ENCODE data around the gene SELENOO.
A peak's percentile ranks its signal among the peaks of the same experiment; 100 is the strongest.

SELENOO gene

DNA sequence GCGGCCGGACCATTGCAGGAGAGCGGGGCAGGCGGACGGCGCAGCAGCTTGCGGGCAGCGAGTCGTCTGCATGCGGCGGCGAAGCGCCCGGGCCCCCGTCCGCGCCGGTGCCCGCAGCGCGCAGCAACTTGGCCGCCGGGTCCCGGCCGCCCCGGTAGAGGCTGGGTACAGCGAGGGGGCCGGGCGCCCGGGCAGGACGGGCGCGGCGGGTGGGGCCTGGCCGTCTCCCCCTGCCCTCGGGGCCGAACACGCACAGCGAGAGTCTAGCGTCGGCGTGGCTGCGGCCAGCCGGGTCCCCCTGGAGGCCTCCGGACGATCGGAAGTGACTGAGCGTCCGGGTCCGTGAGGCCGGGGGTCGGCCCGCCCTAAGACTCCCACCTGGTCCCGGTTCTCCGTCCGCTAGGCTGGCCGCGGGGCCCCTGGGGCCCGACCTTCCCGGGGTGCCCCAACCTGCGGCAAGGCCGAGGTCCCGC lies 15.9 kb upstream of the SELENOO start:
- DNase-seq (ENCODE audit: low spot score), result no peak

DNA sequence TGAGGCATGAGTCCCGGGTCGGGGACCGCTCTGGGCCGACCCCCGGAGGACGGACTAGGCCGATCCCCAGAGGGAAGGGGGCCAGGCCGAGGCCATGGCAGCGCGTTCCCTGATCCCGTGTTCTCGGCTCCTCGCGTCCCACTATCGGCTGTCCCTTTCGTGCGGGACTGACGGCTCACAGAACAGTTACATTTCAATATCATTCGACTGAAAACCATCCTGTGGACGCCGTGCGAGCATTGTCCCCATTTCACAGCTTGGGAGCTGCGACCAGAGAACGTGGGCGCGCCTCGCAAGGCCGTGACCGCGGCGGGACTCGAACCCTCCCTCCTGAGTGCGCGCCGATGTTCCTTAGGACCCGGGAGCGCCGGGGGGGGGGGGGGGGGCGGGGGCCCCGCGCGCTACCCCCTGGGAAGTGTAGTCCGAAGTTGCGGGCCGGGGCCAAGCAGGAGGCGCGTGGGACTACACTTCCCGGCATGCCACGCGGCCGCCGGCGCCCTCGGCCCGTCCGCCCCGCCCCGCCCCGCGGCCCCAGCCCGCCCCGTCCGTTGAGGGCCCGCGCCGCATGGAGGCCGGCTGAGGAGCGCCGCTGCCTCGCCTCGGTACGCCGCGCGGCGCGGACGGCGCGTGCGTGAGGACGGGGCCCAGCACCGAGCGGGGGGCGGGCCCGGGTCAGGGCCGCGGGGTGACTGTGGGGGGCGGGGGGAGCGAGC lies 15.3 kb upstream of the SELENOO start, which contains the start of gene TRABD:
Gene TRABD (plus strand): TSS at position 539 of the 713 bp plus-strand sequence. CDS start 7,148 bp downstream, outside the sequence.
- DNase-seq (ENCODE audit: low spot score), result peak; percentile 96

DNA sequence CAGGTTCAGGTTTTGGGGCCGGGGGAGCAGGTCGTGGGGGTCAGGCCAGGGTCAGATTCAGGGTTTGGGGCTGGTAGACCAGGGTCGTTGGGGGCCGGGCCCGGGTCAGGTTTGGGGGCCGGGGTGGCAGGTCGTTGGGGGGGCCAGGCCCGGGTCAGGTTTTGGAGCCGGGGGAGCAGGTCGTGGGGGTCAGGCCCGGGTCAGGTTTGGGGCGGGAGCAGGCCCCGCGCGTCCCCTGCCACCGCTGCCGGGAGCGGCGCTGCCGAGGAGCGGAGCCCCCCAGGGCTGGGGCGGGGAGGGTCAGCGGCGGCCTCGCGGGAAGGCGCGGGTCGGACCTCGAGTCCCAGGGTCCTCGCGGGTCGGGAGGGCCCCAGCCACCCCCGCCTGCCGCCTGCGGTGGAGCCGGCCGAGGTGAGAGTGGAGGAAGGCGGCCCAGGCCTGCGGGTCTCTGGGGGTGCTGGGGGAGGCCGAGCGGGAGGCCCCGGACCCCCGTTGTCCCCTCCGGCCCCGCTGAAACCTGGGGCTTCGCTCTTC lies 14.6 kb upstream of the SELENOO start:
- DNase-seq (ENCODE audit: low spot score), result no peak

DNA sequence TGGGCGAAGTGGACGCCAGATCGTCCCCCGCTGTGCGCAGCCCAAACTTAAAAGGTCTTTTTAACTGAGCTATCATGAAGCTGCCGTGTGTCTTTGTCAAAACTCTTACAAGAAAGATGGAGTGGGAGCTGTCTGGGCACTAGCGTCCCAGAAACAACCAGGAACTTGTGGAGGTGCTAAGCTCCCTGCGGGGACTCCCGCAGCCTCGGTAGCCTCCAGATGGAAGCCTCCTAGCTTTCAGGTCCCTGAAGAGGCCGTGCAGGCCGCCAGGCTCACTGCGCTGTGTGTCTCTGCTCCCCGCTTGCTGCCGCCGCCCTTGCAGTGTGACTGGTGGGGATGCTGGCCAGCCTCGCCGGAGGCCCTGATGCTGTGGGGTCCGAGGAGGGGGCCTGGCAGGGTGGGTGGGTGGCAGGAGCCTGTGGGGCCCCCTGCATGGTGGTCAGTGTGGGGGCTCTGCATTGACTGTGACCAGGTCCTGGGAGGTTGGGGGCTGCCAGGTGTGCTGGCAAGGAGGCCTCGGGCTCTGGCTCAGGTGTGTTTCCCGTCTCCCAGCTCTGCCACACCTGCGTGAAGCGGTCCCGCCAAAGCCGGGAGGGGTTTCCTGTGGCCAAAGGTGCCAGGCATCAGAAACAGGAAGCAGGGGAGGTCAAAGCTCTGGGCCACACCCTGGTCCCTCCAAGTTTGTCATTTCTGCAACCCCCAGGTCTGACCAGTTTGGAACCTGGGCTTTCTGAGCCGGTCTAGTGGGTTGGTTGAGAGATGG lies 13.9 kb upstream of the SELENOO start:
- no peak for DNase-seq (ENCODE audit: low spot score)

DNA sequence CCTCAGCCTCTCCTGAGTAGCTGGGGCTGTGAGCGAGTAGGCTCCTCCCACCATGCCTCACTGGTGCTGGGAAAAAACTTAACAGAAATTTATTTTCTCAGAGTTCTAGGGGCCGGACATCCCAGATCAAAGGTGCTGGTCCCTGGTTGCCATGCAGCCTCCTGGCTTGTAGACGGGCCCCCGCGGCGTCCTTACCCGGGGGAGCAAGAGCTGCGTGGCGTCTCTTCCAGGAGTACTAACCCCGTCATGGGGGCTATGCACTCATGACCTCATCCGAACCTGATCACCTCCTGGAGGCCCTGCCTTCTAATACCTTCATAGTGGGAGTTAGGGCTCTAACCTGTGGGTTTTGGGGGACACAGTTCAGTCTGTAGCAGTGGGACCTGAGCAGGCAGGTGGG lies 12.5 kb upstream of the SELENOO start:
- no peak for DNase-seq (ENCODE audit: low spot score)

DNA sequence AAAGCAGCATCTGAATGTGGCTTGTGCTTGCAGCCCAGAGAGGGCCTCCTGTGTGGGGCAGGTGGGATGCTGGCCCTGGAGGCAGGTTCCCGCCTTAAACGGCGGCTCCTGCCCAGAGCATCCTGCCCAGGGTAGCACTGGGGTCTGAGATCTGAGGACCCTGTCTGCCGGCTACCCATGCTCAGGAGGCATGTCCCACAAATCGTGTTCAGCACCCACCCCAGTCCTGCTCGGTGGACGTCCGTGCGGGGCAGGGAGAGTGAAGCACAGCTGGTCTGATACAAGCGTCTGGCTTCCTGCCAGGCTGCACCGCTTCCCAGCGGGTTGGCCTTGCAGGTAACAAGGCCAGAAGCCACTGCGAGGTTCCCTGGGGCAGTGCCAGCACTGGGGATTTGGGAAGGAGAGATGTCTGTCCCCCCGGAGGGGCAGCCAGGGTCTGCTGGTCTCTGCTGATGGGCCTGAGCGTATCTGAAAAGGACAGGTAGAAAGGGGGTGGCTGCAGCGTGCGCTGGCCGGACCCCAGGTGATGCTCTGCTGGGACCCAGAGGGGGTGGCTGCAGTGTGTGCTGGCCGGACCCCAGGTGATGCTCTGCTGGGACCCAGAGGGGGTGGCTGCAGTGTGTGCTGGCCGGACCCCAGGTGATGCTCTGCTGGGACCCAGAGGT lies 11.5 kb upstream of the SELENOO start:
- no peak for DNase-seq (ENCODE audit: low spot score)

DNA sequence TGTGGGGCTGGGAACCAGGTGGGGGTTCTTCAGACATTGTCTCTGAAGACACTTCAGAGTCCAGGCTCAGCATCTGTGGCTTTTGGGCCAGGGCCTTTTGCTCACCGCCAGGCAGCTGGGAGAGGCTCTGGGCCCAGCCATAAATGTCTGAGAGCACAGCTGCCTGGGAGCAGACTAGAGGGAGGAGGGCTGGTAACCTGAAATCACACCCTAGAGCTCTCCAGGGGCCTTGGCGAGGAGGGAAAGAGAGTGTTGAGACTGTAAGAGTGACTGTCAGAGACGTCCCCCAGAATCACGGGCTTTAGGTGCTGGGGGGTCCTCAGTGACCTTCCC lies 11.0 kb upstream of the SELENOO start:
- no peak for DNase-seq (ENCODE audit: low spot score)

DNA sequence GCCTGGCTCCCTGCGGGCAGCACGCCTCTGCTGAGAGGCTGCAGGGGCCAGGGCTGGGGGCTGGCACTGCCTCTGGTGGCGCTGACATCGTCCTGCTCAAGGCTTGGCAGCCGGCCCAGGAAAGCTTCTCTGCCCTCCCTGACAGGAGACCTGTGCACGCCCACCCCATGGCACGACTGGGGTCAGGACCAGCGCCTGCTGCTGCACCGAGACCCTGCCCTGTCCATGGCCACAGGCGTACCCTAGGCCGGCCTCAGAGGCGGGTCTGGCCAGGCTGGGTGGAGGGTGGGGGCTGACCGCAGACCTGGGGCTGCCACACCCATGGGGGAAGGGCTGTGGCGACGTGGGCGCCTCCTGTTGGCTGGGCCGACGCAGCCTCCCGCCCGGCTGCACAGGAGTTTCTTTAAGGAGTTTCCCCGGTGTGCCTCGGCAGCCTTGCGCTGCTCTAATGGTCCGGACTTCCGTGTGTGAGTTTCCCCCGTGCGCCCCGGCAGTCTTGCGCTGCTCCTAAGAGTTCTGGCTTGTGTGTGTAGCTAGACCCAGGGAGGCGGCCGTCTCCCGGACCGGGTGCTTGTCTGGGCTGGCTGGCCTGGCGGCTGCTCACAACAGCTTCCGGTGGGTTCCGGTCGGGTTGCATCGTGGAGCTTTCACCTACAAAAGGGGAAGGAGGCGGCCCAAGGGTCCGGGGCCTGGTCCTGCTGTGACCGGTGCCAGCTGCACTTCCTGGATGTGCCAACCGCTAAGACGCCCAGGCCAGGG lies 10.4 kb upstream of the SELENOO start:
- peak; percentile 71 for DNase-seq (ENCODE audit: low spot score)

DNA sequence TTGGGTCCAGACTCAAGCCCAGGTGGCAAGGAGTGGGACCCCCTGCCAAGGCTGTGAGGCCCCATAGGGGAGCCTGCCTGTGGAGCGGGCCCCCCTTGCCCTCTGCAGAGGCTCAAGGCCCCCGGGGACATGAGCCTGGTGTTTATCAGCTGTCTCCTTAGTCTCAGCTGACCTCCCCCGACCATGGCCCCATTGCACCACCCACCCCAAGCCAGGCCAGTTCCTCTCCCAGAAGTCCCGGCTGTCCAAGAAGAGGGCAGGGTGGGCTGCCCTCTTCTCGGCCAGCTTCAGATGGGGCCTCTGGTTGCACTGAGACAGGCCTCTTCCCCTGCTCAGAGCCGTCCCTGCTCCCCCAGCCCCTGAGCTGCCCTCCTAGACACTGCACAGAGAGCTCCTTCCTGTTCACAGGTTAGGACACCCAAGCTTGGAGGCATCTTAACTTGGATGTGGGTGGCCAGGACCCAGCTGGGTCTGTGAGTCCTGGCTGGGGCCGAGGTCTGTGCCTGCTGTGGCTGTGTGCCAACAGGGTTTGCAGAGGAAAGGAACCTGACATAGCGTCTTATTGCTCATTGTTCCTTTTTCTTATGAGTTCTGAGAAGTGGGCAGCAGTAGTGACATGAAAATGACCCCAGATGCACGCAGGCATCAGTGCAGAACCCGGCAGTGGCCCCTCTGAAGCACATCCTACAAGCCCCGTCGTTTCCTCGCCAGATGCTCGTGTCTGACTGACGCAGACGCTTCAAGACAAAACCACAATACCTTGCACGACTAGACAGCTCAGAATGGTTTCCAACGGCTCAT lies 9.7 kb upstream of the SELENOO start:
- DNase-seq (ENCODE audit: low spot score), result no peak

DNA sequence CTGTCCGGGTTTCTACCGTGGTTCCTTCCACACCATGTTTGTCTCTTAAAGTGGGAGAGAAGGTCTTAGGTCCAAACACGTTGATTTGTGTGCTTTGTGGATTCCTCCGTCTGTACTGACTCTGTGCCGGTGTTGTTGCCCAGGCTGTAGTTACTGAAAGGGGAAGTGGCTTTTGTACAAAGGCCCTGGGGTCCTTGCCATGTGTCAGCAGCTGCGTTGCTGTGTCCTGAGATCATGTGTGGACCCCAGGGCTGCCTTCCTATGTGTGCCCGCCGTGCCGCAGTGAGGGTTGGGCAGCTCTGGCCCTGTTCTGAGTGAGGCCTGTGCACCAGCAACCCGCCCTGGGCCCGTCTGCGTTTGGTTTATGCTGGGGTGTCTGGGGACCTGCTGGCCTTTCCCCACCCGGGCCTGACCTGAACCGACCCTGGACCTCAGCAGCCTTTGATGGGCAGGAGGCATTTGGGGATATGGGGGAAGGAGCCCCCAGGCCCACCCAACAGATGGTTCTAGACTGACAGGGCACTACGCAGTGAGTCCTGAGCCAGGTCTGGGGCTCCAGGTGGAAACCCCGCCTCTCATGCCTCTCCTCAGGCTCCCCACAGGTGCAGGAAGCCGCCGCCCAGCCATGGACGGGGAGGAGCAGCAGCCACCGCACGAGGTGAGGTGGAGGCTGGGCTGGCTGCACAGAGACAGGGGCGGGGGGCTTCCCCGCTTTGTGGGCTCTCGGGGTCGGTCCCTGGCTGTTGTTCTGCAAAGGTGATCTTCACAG lies 8.2 kb upstream of the SELENOO start:
- no peak for DNase-seq (ENCODE audit: low spot score)

DNA sequence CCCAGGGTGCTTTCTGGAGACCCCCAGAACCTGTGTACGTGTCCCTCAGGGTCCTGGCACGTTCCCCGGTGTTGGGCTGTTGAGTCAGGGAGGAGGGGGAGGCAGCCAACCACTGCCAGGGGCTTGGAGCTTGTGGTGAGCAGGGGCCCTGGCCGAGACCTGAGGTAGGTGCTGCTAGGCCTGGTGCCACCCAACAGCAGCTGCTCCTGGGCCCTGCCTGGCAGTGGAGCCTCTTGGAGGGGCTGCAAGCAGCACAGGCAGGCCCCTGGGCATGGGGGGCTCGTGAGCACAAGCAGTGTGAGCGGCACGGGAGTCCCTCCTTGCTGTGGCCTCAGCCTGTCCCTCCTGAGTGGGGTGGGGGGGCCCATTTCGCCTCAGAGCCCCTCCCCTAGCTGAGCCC lies 7.2 kb upstream of the SELENOO start:
- DNase-seq (ENCODE audit: low spot score), result no peak

DNA sequence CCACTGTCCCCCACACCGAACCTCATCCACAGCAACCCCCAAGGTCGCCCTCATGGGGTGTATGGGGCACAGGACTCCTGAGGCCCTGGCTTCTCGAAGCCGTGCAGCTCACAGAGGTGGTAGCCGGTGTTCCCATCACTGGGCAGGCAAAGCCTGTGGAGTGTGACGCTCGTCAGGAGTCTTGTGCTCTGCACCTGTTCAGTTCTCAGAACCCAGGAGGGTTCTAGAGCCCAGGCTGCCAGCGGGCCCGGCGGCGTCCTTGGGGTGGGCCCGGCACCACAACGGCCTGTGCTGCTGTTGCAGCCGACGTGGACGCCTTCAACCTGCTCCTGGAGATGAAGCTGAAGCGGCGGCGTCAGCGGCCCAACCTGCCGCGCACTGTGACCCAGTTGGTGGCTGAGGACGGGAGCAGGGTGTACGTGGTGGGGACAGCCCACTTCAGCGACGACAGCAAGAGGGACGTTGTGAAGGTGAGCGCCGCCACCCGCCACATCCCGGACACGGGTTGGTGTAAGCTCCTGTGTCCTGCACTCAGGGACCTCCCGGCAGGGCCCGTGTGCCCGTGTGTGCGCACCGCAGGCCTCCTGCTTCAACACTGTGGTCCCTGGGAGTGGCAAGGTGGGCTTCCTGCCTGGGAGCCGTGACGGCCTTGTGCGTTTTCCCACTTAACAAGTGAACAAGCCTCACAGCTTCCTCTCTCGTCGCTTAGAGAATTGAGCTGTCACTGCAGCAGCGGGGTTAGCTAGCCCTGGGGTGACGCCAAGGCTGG lies 6.6 kb upstream of the SELENOO start:
- DNase-seq (ENCODE audit: low spot score), result no peak

DNA sequence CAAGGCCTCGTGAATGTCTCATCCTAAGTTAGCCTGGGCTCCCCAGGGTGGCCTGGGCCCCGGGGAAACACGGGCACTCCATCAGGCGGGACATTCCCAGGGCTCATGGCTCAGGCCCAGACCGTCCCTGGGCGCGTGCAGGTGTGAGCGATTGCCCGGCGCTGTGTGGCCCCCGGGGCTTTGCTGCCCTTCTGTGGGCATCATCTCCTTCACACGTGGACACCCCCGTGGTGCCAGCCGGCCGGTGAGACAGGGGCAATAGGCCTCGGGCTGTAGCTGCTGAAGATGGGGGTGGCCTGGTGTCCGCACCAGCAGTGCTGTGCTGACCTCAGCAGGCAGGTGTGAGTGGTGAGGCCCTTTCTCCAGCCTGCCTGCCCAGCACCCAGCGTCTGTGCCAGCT lies 4.6 kb upstream of the SELENOO start:
- no peak for DNase-seq (ENCODE audit: low spot score)

DNA sequence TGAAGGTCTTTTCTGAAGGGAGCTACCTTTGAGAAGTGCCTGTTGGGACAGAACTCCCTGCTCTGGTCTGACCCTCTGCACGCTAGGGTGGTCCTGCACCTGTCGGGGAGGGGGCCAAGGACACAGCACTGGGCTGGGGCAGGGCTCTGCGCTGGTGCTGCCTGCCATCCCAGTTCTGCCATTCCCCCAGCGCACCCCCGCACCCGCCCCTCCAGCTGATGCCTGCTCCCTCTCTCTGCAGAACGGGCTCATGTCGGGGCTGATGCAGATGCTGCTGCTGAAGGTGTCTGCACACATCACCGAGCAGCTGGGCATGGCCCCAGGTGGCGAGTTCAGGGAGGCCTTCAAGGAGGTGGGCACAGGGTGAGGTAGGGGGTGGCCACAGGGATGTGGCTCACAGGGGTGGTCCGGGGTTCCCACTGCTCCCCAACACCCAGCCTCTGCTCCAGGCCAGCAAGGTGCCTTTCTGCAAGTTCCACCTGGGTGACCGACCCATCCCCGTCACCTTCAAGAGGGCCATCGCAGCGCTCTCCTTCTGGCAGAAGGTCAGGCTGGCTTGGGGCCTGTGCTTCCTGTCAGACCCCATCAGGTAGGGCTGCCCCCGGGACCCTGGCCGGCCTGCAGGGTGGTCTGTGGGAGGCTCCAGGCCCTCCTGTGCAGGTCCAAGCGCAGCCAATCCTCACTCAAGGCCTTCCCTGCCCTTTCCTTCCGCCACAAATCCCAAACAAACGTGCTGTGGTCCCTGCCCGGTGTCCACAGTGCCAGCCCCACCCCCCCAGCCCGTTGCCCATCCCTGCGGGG lies 3.6 kb upstream of the SELENOO start:
- no peak for DNase-seq (ENCODE audit: low spot score)

DNA sequence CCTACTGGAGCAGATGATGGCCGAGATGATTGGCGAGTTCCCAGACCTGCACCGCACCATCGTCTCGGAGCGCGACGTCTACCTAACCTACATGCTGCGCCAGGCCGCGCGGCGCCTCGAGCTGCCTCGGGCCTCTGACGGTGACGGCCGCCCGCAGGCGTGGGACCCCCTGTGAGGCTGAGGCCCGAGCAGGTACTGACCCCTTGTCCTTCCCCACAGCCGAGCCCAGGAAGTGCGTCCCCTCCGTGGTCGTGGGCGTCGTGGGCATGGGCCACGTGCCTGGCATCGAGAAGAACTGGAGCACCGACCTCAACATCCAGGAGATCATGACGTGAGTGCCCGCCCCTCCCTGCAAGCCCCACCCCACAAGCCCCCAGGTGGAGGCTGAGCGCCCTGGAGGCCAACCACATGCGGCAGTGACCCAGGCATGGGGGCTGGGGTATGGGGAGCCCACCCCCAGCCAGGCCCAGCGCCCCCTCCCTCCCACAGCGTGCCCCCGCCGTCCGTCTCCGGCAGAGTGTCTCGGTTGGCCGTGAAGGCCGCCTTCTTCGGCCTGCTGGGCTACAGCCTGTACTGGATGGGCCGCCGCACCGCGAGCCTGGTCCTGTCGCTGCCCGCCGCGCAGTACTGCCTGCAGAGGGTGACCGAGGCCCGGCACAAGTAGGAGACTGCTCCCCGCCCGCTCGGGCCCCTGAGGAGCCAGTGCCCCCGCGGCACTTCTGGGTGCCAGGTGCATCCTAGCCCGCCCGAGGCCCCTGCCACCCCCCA lies 2.8 kb upstream of the SELENOO start:
- DNase-seq (ENCODE audit: low spot score), result no peak

DNA sequence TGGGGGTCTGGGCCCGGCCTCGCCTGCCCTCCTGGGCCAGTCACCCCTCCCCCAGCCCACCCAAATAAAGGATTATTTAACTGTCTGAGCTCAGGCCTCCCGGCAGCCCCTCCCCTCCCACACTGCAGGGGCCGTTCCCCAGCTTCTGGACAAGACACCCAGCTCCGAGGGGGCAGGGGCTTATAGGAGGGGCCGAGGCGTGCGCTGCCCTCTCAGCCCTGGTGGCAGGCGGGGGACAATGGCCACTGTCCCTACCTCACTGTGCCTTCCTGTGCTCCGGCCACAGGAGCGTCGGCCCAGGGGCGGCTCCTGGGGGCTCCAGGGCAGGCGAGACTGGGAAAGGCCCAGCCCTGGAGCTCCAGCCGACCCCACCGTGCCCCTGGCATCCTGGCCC lies 2.2 kb upstream of the SELENOO start:
- DNase-seq (ENCODE audit: low spot score), result no peak

DNA sequence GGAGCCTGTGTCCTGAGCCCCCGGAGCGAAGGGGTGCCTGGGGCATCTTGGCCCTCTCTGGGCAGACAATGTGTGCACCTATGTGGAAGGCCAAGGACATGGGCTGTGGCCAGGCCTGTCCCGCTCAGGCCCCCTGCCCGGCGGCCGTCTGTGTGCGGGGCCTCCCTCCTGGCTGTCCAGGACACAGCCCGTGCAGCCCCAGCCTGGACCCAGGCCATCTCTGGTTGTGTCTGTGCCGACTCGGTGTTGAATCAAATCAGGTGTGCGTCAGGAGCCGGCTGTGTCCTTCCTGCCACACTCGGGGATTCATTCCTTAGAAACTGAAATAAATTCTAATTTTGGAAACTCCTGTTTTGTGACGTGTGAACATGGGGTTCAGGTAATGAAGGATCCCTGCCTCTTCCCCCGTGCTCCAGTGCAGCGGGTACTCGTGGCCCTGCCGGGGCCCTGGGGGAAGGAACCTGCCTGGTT lies 1.5 kb upstream of the SELENOO start:
- DNase-seq (ENCODE audit: low spot score), result no peak

All from AG08395 (cell line).